Effector memory CD4-positive, alpha-beta T cell (primary cell): ENCODE measurements around the gene LITAF.
"Not testable (repeated sequence)": the region's sequence is repeated elsewhere in the genome, so short reads cannot be mapped to it uniquely, and the experiment has no call there.

Source experiments
- DNase-seq, 3 donors: peaks; one replicate each; pipeline ENCODE4 v3.0.0-alpha.2; 2020
- H3K27ac ChIP-seq: 2 replicates; pipeline ENCODE4 v1.7.0; 2013; ENCODE audit warnings: mild to moderate bottlenecking, low read length, moderate library complexity; ENCODE audit not compliant: insufficient read depth, poor library complexity, severe bottlenecking
- H3K27me3 ChIP-seq: replicated peaks from 2 replicates; pipeline ENCODE4 v1.7.0; 2013; ENCODE audit warnings: mild to moderate bottlenecking, low read length; ENCODE audit not compliant: insufficient read depth, control insufficient read depth, poor library complexity, severe bottlenecking
- H3K36me3 ChIP-seq: 2 replicates; pipeline ENCODE4 v1.7.0; 2013; ENCODE audit warnings: mild to moderate bottlenecking, low read length, moderate library complexity; ENCODE audit not compliant: control insufficient read depth, insufficient read depth
- H3K4me1 ChIP-seq: 2 replicates; pipeline ENCODE4 v1.7.0; 2013; ENCODE audit warnings: low read length, mild to moderate bottlenecking; ENCODE audit not compliant: control insufficient read depth, insufficient read depth, poor library complexity, severe bottlenecking
- H3K4me3 ChIP-seq: 2 replicates; pipeline ENCODE4 v1.7.0; 2013; ENCODE audit warnings: low read length, low read depth, mild to moderate bottlenecking; ENCODE audit not compliant: insufficient read depth, poor library complexity, severe bottlenecking
- H3K9me3 ChIP-seq: 2 replicates; pipeline ENCODE4 v1.7.0; 2013; ENCODE audit warnings: mild to moderate bottlenecking, low read length, moderate library complexity; ENCODE audit not compliant: control insufficient read depth

LITAF gene

DNA sequence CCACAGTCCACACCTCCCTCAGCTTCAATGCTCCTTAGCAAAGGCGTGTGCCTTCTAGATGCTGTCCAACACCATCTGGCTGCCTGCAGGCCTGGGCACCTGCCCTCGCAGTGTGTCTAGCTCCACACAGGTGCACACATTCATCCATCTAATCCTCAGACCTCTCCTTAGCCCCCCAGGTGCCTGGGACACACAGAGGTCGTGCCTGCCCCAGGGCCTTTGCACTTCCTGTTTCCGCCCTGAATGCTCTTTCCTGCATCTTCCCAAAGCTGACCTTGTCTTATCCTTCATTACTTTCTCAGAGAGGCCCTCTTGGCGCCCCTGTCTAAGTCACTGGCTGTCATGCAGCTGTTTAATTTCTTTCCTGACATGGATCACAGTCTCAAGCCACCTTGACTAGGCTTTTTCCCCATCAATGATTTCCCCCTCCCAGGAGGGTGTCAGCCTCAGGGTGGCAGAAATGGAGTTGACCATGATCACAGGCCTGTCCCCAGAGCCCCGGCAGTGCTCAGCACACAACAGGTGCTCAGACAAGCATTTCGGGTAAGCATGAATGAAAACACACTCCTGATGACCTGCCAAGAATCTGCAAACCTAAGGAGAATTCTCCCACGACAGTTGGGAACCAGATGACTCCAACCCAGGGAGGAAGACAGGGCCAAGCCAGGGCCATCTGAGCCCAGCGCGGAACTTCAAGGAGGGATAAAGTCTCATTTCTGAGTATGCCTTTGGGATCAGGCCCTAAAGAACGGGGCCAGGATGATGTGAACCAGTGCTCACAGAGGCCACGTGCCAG, 76.3 kb downstream of the LITAF start:
- no peaks in the 10 kb centered on the region for H3K9me3 ChIP-seq
- H3K4me3 ChIP-seq, result no peak overlapping the region
- no peak for DNase-seq
- H3K27me3 ChIP-seq, result no peaks in the 10 kb centered on the region
- no peaks in the 10 kb centered on the region for H3K36me3 ChIP-seq
- no peaks in the 10 kb centered on the region for H3K4me1 ChIP-seq
- H3K27ac ChIP-seq, result no peak overlapping the region

DNA sequence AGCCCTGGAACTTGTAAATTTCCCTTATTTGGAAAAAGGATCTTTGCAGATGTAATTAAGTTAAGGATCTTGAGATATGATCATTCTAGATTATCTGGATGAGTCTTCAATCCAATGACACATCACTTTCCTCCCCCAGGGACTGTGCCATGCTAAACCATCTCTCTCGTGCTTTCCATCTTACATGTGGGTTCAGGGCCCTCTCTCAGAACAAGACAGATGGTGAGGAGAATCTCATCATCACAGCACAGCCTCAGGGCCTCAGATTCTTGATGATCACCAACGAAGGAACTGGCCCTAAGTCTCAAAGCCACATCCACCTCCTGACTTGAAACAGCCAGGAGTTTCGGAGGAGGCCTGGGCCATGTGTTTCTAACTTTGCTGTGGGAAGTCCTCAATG, 78.7 kb downstream of the LITAF start:
- no peak overlapping the region for H3K27ac ChIP-seq
- no peak for DNase-seq
- no peaks in the 10 kb centered on the region for H3K4me1 ChIP-seq
- no peaks in the 10 kb centered on the region for H3K9me3 ChIP-seq
- no peaks in the 10 kb centered on the region for H3K36me3 ChIP-seq
- no peak overlapping the region for H3K4me3 ChIP-seq
- H3K27me3 ChIP-seq, result no peaks in the 10 kb centered on the region

DNA sequence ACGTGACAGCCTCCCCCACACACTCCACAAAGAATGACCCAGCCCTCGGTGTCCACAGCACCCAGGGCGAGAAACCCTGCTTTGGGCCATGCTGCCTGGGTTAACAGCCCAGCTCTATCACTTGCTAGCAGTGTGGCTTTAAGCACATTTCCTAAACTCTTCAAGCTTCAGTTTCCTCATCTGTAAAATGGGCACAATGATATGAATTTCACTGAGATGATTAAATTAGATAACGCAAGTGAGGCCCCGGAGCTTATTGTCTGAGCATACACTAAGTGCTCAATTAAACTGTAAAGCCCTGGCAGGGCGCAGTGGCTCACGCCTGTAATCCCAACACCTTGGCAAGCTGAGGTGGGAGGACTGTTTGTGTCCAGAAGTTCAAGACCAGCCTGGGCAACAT, 79.4 kb downstream of the LITAF start:
- Histone ChIP-seq H3K36me3 (no peaks in the 10 kb centered on the region), H3K4me1 (no peaks in the 10 kb centered on the region), H3K27ac (no peak overlapping the region), H3K27me3 (no peaks in the 10 kb centered on the region), H3K4me3 (no peak overlapping the region), H3K9me3 (no peaks in the 10 kb centered on the region)
- no peak for DNase-seq

DNA sequence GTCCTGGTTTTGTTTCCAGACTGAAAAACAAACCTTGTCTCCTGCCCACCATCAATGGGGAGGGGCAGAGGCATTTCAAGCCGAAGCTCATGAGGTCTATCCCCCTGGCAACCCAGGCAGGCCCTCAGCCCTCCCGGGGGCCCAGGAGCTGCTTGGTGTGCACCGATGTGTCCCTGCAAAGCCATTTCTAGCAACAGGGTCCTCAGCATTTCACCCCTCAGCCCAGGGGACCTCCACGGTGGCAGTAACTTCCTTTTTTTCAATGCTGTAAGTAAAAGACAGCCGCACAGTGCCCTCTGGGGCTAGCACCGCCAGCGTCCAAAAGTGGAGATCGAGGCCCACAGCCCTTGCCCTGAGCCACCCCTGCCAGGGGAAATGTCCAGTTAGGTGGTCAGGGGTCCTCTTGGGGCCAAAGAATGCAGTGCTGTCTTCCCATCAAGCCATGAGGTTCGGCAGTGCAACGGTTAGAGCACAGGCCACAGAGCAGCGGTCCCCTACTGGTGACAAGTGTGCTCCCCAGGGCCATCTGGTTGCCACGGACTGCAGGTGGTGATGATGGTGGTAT, 79.9 kb downstream of the LITAF start:
- no peak for DNase-seq
- Histone ChIP-seq H3K36me3 (no peaks in the 10 kb centered on the region), H3K4me3 (no peak overlapping the region), H3K27ac (no peak overlapping the region), H3K4me1 (no peaks in the 10 kb centered on the region), H3K9me3 (no peaks in the 10 kb centered on the region), H3K27me3 (no peaks in the 10 kb centered on the region)

DNA sequence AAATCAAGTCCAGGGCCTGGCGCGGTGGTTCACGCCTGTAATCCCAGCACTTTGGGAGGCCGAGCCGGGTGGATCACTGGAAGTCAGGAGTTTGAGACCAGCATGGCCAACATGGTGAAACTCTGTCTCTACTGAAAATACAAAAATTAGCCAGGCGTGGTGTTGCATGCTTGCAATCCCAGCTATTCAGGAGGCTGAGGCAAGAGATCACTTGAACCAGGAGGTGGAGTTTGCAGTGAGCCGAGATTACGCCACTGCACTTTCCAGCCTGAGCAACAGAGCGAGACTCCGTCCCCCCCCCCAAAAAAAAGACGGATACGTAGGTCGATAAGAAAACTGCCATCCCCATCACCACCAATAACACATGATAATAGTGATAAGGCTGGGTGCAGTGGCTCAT, 82.5 kb downstream of the LITAF start:
- H3K27ac ChIP-seq, H3K4me3 ChIP-seq, DNase-seq, H3K9me3 ChIP-seq, H3K4me1 ChIP-seq, H3K36me3 ChIP-seq, H3K27me3 ChIP-seq: not testable (repeated sequence)

DNA sequence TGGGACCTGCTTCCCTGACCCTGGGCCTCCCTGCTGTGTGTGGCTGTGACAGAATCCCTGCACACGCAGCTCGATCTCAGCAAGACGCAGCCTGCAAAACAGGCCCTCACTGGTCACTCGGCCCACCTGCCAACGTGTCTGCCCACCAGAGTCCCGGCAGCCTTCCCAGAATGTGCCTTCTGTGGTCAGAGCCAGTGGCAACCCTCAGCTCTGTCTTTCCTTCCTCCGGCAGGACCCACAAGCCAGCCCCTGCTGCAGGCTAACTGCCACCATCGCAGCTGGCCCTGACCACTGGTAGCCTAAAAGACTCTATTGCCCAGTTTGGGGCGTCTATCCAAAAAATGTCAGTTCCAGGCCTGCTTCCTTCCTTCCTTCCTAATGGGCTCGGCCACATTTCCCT, 83.2 kb downstream of the LITAF start:
- no peak overlapping the region for H3K4me3 ChIP-seq
- no peaks in the 10 kb centered on the region for H3K36me3 ChIP-seq
- no peaks in the 10 kb centered on the region for H3K27me3 ChIP-seq
- H3K4me1 ChIP-seq, result no peaks in the 10 kb centered on the region
- no peaks in the 10 kb centered on the region for H3K9me3 ChIP-seq
- DNase-seq, result no peak
- H3K27ac ChIP-seq, result no peak overlapping the region

DNA sequence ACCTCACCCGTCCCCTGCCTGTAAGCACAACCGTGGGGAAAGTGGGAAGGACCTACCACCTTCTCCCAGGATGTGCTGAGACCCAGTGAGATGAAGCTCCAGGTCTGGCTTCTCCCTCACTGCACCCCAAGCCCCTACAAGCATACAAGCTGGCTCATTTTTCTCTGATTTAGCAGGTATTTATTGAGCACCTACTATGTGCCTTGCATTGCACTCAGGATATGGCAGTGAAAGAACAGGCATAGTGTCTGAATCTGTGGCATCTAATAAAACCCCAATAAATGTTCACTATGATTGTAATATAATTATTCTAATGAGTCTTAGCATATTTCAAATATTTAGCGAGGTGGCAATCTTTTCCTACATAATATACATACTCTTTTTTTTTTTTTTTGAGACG, 84.5 kb downstream of the LITAF start:
- Histone ChIP-seq H3K9me3 (no peaks in the 10 kb centered on the region), H3K4me1 (no peaks in the 10 kb centered on the region), H3K27ac (no peak overlapping the region), H3K27me3 (no peaks in the 10 kb centered on the region), H3K36me3 (no peaks in the 10 kb centered on the region), H3K4me3 (no peak overlapping the region)
- DNase-seq, result no peak

DNA sequence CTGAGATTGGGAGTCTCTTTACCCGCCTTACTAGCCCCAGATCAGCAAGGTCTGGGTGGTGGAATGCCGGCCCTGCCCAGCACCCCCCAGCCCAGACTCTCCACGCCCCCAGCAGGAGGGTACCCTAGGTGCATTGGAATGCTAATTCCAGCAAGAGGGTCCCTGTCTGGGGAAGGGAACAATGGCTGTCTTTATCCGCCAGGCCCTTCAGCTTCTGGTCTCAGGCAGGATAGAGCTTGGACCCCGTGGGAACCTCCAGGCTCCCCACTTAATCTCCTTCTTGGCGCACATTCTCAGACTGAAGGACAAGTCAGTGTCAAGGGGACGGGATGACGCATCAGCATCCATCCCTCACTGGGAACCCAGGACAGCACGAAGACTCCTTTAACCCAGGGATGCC, 85.1 kb downstream of the LITAF start:
- no peaks in the 10 kb centered on the region for H3K4me1 ChIP-seq
- H3K4me3 ChIP-seq, result no peak overlapping the region
- no peak for DNase-seq
- H3K36me3 ChIP-seq, result no peaks in the 10 kb centered on the region
- H3K27ac ChIP-seq, result no peak overlapping the region
- no peaks in the 10 kb centered on the region for H3K9me3 ChIP-seq
- H3K27me3 ChIP-seq, result no peaks in the 10 kb centered on the region

DNA sequence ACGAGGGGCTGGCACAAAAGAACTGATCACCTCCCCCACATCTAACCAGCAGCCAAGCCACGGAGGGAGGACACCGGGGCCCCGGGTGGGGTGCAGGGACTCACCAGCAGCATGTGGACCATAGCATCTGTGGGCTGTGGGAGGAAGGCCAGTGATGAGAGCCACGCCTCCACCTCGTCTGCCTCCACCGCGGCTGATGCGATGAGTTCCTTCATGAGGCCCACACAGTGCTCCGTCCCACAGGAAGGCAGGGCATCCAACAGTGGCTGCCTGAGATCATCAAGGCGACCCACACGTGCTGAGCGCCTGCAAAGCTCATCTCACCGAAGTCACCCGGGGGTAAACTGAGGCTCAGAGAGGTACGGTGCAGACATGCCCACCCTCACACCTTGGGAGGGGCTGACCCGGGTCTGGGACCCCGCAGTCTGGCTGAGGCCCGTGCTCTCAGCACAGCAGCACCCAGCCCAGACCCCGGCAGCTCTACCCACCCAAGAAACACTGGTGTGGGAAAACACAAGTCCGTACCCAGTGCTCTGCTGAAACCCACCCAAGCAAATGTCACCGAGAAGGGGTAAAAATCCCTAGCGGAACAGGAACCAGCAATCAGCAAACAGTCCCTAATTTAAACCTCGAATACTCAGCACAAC, 85.9 kb downstream of the LITAF start:
- Histone ChIP-seq H3K27ac (no peak overlapping the region), H3K9me3 (no peaks in the 10 kb centered on the region), H3K4me3 (no peak overlapping the region)

DNA sequence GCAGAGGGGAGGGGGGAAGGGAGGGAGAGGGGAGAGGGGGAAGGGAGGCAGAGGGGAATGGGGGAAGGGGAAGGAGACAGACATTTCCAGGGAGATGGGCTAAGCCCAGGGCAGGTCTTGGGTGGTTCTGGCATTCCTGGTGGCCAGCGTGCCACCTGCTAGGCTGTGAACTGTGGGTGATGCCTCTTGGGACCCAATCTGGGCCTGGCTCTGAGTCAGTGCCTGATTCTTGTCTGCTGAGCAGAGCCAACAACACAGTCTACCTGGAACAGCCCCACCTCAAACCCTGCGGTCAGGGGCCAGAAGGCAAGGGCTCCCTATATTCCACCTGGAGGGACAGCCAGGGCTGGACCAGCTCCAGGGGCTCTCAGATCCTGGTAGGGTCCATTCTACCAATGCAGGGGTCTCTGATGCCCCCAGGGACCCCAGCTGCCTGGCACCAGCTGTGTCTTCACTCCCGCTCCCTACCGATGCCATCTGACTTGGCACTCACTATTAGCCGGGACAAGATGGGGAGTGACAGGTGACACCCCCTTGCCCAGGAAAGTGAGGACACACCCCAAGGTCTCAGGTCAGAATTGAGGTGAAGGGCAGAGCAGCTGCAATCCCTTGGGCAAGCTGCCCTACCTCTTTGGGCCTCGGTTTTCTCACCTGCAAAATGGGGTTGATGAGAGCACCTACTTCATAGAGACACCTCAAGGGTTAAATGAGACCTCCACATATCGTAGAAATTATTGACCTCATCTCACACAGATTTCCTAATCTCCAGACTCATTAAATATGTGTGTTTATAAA, 87.2 kb downstream of the LITAF start:
- H3K9me3 ChIP-seq, result no peaks in the 10 kb centered on the region
- no peaks in the 10 kb centered on the region for H3K36me3 ChIP-seq
- H3K4me3 ChIP-seq, result no peak overlapping the region
- no peak for DNase-seq
- H3K27me3 ChIP-seq, result no peaks in the 10 kb centered on the region
- peaks cover 5% of the 10 kb centered on the region for H3K4me1 ChIP-seq
- no peak overlapping the region for H3K27ac ChIP-seq

More for the DNA sequence above, 85.9 kb downstream of the LITAF start:
- Histone ChIP-seq H3K36me3 (no peaks in the 10 kb centered on the region), H3K4me1 (peaks cover under 1% of the 10 kb centered on the region), H3K27me3 (no peaks in the 10 kb centered on the region)
- DNase-seq, result no peak
